Measurements from ENCODE around the gene SCYGR5.

Gene SCYGR5

GRCh38 chr2:227703961-227704360 lies 37.4 kb downstream of the SCYGR5 start:
- H3K23ac ChIP-seq (ENCODE audit: low read depth, low read length, poor library complexity): no peak overlapping the region
- no peaks in the 10 kb centered on the region for H3K79me1 ChIP-seq (ENCODE audit: low read depth, low read length)
- no peak overlapping the region for H4K91ac ChIP-seq (ENCODE audit: low read depth, low read length, poor library complexity)
- H3K27me3 ChIP-seq (ENCODE audit: control insufficient read depth in 3 of 3, insufficient read depth in 3 of 3, low read depth in 1 of 3, low read length in 3 of 3): no peaks in the 10 kb centered on the region
- H3K36me3 ChIP-seq (replicated peaks in 1 of 2; ENCODE audit: control insufficient read depth in 2 of 2, insufficient read depth in 2 of 2, low read length in 2 of 2): no peaks in the 10 kb centered on the region
- H3K9me3 ChIP-seq (replicated peaks in 1 of 2; ENCODE audit: control insufficient read depth in 2 of 2, insufficient read depth in 1 of 2, low read depth in 1 of 2, low read length in 2 of 2): no peaks in the 10 kb centered on the region
- no peak overlapping the region for H2BK12ac ChIP-seq (ENCODE audit: low read length)
- no peak overlapping the region for H3K4me3 ChIP-seq (ENCODE audit: low read length in 2 of 2)
- H2BK5ac ChIP-seq (ENCODE audit: low read length): no peak overlapping the region
- H3K18ac ChIP-seq (ENCODE audit: low read length): no peak overlapping the region
- H2AFZ ChIP-seq (ENCODE audit: low read length): no peak overlapping the region
- H3K4me2 ChIP-seq (ENCODE audit: insufficient read depth, low read length, poor library complexity, severe bottlenecking): no peak overlapping the region
- no peak overlapping the region for H3K14ac ChIP-seq (ENCODE audit: low read length)
- H3K9ac ChIP-seq (ENCODE audit: low read depth, low read length, poor library complexity): no peak overlapping the region
- H4K8ac ChIP-seq (ENCODE audit: low read depth, low read length): no peak overlapping the region
- H3K4me1 ChIP-seq (ENCODE audit: control insufficient read depth in 2 of 2, insufficient read depth in 1 of 2, low read depth in 1 of 2, low read length in 2 of 2): peaks cover 0 to 2% of the 10 kb centered on the region in 2 donors
- WGBS, 2 donors (ENCODE audit: extremely low coverage in 2 of 2, insufficient read length in 2 of 2, insufficient replicate concordance in 1 of 2): no CpG with 5 or more reads among the region's 3 CpGs
- H2AK5ac ChIP-seq (ENCODE audit: low read depth, low read length): no peak overlapping the region
- H2BK120ac ChIP-seq (ENCODE audit: low read depth, low read length): no peak overlapping the region
- H3K27ac ChIP-seq (replicated peaks; ENCODE audit: low read length): no peak overlapping the region
- H2BK15ac ChIP-seq (ENCODE audit: low read length): no peak overlapping the region
- no peak overlapping the region for H3K4ac ChIP-seq (ENCODE audit: low read length)
- no peak for DNase-seq (ENCODE audit: low spot score)

DNA sequence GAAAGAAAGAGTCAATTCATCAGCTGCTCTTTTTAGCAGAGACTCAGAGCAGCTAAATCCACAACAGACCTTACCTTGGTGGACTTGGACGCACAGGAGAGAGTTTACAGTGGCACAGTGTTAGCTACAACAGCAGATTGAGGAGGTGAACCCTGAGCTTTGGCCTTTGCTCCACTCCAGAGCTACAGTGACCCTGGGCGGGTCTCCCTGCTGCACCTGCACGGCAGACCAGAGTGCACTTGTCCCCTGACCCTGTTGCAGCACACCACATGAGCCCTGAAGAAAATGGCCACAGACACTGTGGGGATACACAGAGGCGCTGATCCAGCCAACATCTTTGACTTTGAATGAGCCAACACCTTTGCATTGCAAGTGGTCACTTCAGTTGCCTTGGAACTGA lies 40.3 kb downstream of the SCYGR5 start:
- Histone ChIP-seq H3K14ac (ENCODE audit: low read length) (no peak overlapping the region), H2BK15ac (ENCODE audit: low read length) (no peak overlapping the region), H2BK120ac (ENCODE audit: low read depth, low read length) (no peak overlapping the region), H3K23ac (ENCODE audit: low read depth, low read length, poor library complexity) (no peak overlapping the region), H3K9me3 (replicated peaks in 1 of 2; ENCODE audit: control insufficient read depth in 2 of 2, insufficient read depth in 1 of 2, low read depth in 1 of 2, low read length in 2 of 2) (no peaks in the 10 kb centered on the region), H2AK5ac (ENCODE audit: low read depth, low read length) (no peak overlapping the region), H3K27ac (replicated peaks; ENCODE audit: low read length) (no peak overlapping the region), H2AFZ (ENCODE audit: low read length) (no peak overlapping the region), H3K18ac (ENCODE audit: low read length) (peak overlapping the region; percentile 15), H3K79me1 (ENCODE audit: low read depth, low read length) (no peaks in the 10 kb centered on the region), H4K91ac (ENCODE audit: low read depth, low read length, poor library complexity) (no peak overlapping the region), H3K27me3 (ENCODE audit: control insufficient read depth in 3 of 3, insufficient read depth in 3 of 3, low read depth in 1 of 3, low read length in 3 of 3) (no peaks in the 10 kb centered on the region), H4K8ac (ENCODE audit: low read depth, low read length) (no peak overlapping the region), H2BK5ac (ENCODE audit: low read length) (no peak overlapping the region), H3K4me2 (ENCODE audit: insufficient read depth, low read length, poor library complexity, severe bottlenecking) (no peak overlapping the region), H3K9ac (ENCODE audit: low read depth, low read length, poor library complexity) (no peak overlapping the region), H3K36me3 (replicated peaks in 1 of 2; ENCODE audit: control insufficient read depth in 2 of 2, insufficient read depth in 2 of 2, low read length in 2 of 2) (no peaks in the 10 kb centered on the region), H3K4me1 (ENCODE audit: control insufficient read depth in 2 of 2, insufficient read depth in 1 of 2, low read depth in 1 of 2, low read length in 2 of 2) (peaks cover 0 to 2% of the 10 kb centered on the region in 2 donors), H3K4ac (ENCODE audit: low read length) (no peak overlapping the region), H2BK12ac (ENCODE audit: low read length) (no peak overlapping the region), H3K4me3 (ENCODE audit: low read length in 2 of 2) (no peak overlapping the region)
- DNase-seq (ENCODE audit: low spot score): no peak
- WGBS, 2 donors (ENCODE audit: extremely low coverage in 2 of 2, insufficient read length in 2 of 2, insufficient replicate concordance in 1 of 2): no CpG with 5 or more reads among the region's 4 CpGs

- no peak overlapping the region for H2AK5ac ChIP-seq (ENCODE audit: low read depth, low read length)
- no peak overlapping the region for H3K18ac ChIP-seq (ENCODE audit: low read length)
- H3K4me2 ChIP-seq (ENCODE audit: insufficient read depth, low read length, poor library complexity, severe bottlenecking): no peak overlapping the region
- WGBS, 2 donors (ENCODE audit: extremely low coverage in 2 of 2, insufficient read length in 2 of 2, insufficient replicate concordance in 1 of 2): no CpG with 5 or more reads among the region's 6 CpGs
- no peak overlapping the region for H2BK120ac ChIP-seq (ENCODE audit: low read depth, low read length)
- H3K36me3 ChIP-seq (replicated peaks in 1 of 2; ENCODE audit: control insufficient read depth in 2 of 2, insufficient read depth in 2 of 2, low read length in 2 of 2): no peaks in the 10 kb centered on the region
- no peak overlapping the region for H4K8ac ChIP-seq (ENCODE audit: low read depth, low read length)
- no peak for DNase-seq (ENCODE audit: low spot score)
- H3K9me3 ChIP-seq (replicated peaks in 1 of 2; ENCODE audit: control insufficient read depth in 2 of 2, insufficient read depth in 1 of 2, low read depth in 1 of 2, low read length in 2 of 2): no peaks in the 10 kb centered on the region
- H3K4me1 ChIP-seq (ENCODE audit: control insufficient read depth in 2 of 2, insufficient read depth in 1 of 2, low read depth in 1 of 2, low read length in 2 of 2): peaks cover 0 to 2% of the 10 kb centered on the region in 2 donors
- no peak overlapping the region for H2BK12ac ChIP-seq (ENCODE audit: low read length)
- H3K23ac ChIP-seq (ENCODE audit: low read depth, low read length, poor library complexity): no peak overlapping the region
- H3K9ac ChIP-seq (ENCODE audit: low read depth, low read length, poor library complexity): no peak overlapping the region
- no peak overlapping the region for H3K14ac ChIP-seq (ENCODE audit: low read length)
- H3K79me1 ChIP-seq (ENCODE audit: low read depth, low read length): no peaks in the 10 kb centered on the region
- H4K91ac ChIP-seq (ENCODE audit: low read depth, low read length, poor library complexity): no peak overlapping the region
- H2BK5ac ChIP-seq (ENCODE audit: low read length): no peak overlapping the region
- no peak overlapping the region for H2AFZ ChIP-seq (ENCODE audit: low read length)
- H2BK15ac ChIP-seq (ENCODE audit: low read length): no peak overlapping the region
- H3K4ac ChIP-seq (ENCODE audit: low read length): no peak overlapping the region
- H3K27ac ChIP-seq (replicated peaks; ENCODE audit: low read length): no peak overlapping the region
- H3K4me3 ChIP-seq (ENCODE audit: low read length in 2 of 2): no peak overlapping the region
- H3K27me3 ChIP-seq (ENCODE audit: control insufficient read depth in 3 of 3, insufficient read depth in 3 of 3, low read depth in 1 of 3, low read length in 3 of 3): no peaks in the 10 kb centered on the region
Measured at GRCh38 chr2:227707390-227707789, 40.8 kb downstream of the SCYGR5 start.

DNA sequence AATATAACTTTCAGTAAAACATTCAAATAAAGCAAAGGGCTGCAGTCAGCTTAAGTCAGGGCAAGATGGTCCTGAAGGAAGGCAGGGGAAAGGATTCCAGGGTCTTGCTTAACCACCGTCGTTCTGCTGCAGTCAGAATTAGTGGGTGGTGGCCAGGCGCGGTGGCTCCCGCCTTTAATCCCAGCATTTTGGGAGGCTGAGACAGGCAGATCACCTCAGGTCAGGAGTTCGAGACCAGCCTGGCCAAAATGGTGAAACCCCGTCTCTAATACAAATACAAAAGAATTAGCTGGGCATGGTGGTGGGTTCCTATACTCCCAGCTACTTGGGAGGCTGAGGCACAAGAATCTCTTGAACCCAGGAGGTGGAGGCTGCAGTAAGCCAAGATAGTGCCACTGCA lies 44.4 kb downstream of the SCYGR5 start:
- no peak overlapping the region for H3K4me3 ChIP-seq (ENCODE audit: low read length in 2 of 2)
- H3K79me1 ChIP-seq (ENCODE audit: low read depth, low read length): no peaks in the 10 kb centered on the region
- H2BK120ac ChIP-seq (ENCODE audit: low read depth, low read length): no peak overlapping the region
- no peak overlapping the region for H3K9ac ChIP-seq (ENCODE audit: low read depth, low read length, poor library complexity)
- H2BK5ac ChIP-seq (ENCODE audit: low read length): no peak overlapping the region
- no peak overlapping the region for H4K91ac ChIP-seq (ENCODE audit: low read depth, low read length, poor library complexity)
- no peaks in the 10 kb centered on the region for H3K27me3 ChIP-seq (ENCODE audit: control insufficient read depth in 3 of 3, insufficient read depth in 3 of 3, low read depth in 1 of 3, low read length in 3 of 3)
- H2AFZ ChIP-seq (ENCODE audit: low read length): no peak overlapping the region
- H3K9me3 ChIP-seq (replicated peaks in 1 of 2; ENCODE audit: control insufficient read depth in 2 of 2, insufficient read depth in 1 of 2, low read depth in 1 of 2, low read length in 2 of 2): no peaks in the 10 kb centered on the region
- no peak overlapping the region for H3K23ac ChIP-seq (ENCODE audit: low read depth, low read length, poor library complexity)
- H2BK12ac ChIP-seq (ENCODE audit: low read length): no peak overlapping the region
- peaks cover 0 to 2% of the 10 kb centered on the region in 2 donors for H3K4me1 ChIP-seq (ENCODE audit: control insufficient read depth in 2 of 2, insufficient read depth in 1 of 2, low read depth in 1 of 2, low read length in 2 of 2)
- H3K36me3 ChIP-seq (replicated peaks in 1 of 2; ENCODE audit: control insufficient read depth in 2 of 2, insufficient read depth in 2 of 2, low read length in 2 of 2): no peaks in the 10 kb centered on the region
- H2AK5ac ChIP-seq (ENCODE audit: low read depth, low read length): no peak overlapping the region
- no peak overlapping the region for H3K14ac ChIP-seq (ENCODE audit: low read length)
- no peak for DNase-seq (ENCODE audit: low spot score)
- no CpG with 5 or more reads among the region's 7 CpGs for WGBS, 2 donors (ENCODE audit: extremely low coverage in 2 of 2, insufficient read length in 2 of 2, insufficient replicate concordance in 1 of 2)
- no peak overlapping the region for H2BK15ac ChIP-seq (ENCODE audit: low read length)
- H4K8ac ChIP-seq (ENCODE audit: low read depth, low read length): no peak overlapping the region
- H3K4ac ChIP-seq (ENCODE audit: low read length): no peak overlapping the region
- no peak overlapping the region for H3K18ac ChIP-seq (ENCODE audit: low read length)
- no peak overlapping the region for H3K27ac ChIP-seq (replicated peaks; ENCODE audit: low read length)
- H3K4me2 ChIP-seq (ENCODE audit: insufficient read depth, low read length, poor library complexity, severe bottlenecking): no peak overlapping the region
